Measurements from ENCODE around the gene RNU6-9. TPM values are rescaled to one million over a fixed set of nuclear protein-coding genes. Genes with fewer than 3 reads are reported as not detected.

RNU6-9 gene
- total and polyA plus RNA-seq, 2 donors (not counting 1 experiment from before 2014, with no cell fraction given), result not detected

- ATAC-seq (ENCODE audit: low read depth) (no peak), DNase-seq (peak; percentile 23)
- Mint-ChIP-seq H3K27me3 (no peaks in the 10 kb centered on the region), H3K27ac (no peak overlapping the region), H3K4me3 (no peak overlapping the region), H3K9me3 (ENCODE audit: insufficient read depth) (no peaks in the 10 kb centered on the region), H3K4me1 (peaks cover 24% of the 10 kb centered on the region)
- POLR2A ChIA-PET, result interaction anchor here (0.6 to 1.3 kb wide), 3 partner anchors 10 to 921 kb away, joined by 3 to 12 read pairs (median 4); no protein-coding TSS in a partner anchor
- H3K27ac ChIP-seq (ENCODE audit: low read length in 2 of 2), result no peak overlapping the region
- H3K4me2 ChIP-seq (replicated peaks; ENCODE audit: low read depth, low read length, poor library complexity, severe bottlenecking), result no peak overlapping the region
- peaks cover 32% of the 10 kb centered on the region for H3K79me2 ChIP-seq (ENCODE audit: control insufficient read depth, insufficient read depth, low read length)
- H3K4me3 ChIP-seq (ENCODE audit: control extremely low read depth in 1 of 5, extremely low read depth in 1 of 5, insufficient read depth in 1 of 5, low read depth in 2 of 5, low read length in 4 of 5), result no peak overlapping the region
- intact Hi-C loops (cut with micrococcal nuclease), result no loop called here
- H3K9me3 ChIP-seq (ENCODE audit: control extremely low read depth in 1 of 3, control insufficient read depth in 2 of 3, insufficient read depth in 1 of 3, low read length in 2 of 3), result no peaks in the 10 kb centered on the region
- H3K36me3 ChIP-seq (replicated peaks in 1 of 2; ENCODE audit: control extremely low read depth in 1 of 2, control insufficient read depth in 1 of 2, extremely low read depth in 1 of 2, insufficient read depth in 2 of 2, low read length in 1 of 2), result peaks cover 0 to 61% of the 10 kb centered on the region in 2 experiments
- no peak for TF ChIP-seq CTCF (IDR thresholded peaks at IDR 0.05)
- TF ChIP-seq EZH2 (IDR thresholded peaks at IDR 0.05; ENCODE audit: borderline replicate concordance, insufficient read depth, low read depth, low read length, poor library complexity, severe bottlenecking), result no peak
- 92% methylated on average over 31 of the region's 32 CpGs for WGBS (ENCODE audit: insufficient coverage)
- CTCF ChIA-PET, result no interaction called here
- H3K27me3 ChIP-seq (replicated peaks in 1 of 4; ENCODE audit: control extremely low read depth in 1 of 4, control insufficient read depth in 3 of 4, insufficient read depth in 4 of 4, low read length in 3 of 4), result no peaks in the 10 kb centered on the region
- H3K4me1 ChIP-seq (ENCODE audit: control insufficient read depth in 2 of 2, insufficient read depth in 2 of 2, low read length in 2 of 2), result peaks cover 0 to 12% of the 10 kb centered on the region in 2 donors
- H2AFZ ChIP-seq (ENCODE audit: insufficient read depth, low read depth, low read length, poor library complexity, severe bottlenecking), result no peak overlapping the region
- H4K20me1 ChIP-seq (ENCODE audit: control insufficient read depth, insufficient read depth, low read length, poor library complexity, severe bottlenecking), result peaks cover 63% of the 10 kb centered on the region
- no peak overlapping the region for H3K9ac ChIP-seq (ENCODE audit: low read length)
Measured at GRCh38 chr19:899336-900042, 6.2 kb downstream of the RNU6-9 start.

- Mint-ChIP-seq H3K4me1 (peaks cover 27% of the 10 kb centered on the region), H3K4me3 (no peak overlapping the region), H3K9me3 (ENCODE audit: insufficient read depth) (no peaks in the 10 kb centered on the region), H3K27me3 (no peaks in the 10 kb centered on the region), H3K27ac (no peak overlapping the region)
- Histone ChIP-seq H3K27ac (ENCODE audit: low read length in 2 of 2) (peak overlapping the region in 1 of 2 donors; percentile 43), H3K27me3 (replicated peaks in 1 of 4; ENCODE audit: control extremely low read depth in 1 of 4, control insufficient read depth in 3 of 4, insufficient read depth in 4 of 4, low read length in 3 of 4) (no peaks in the 10 kb centered on the region), H3K79me2 (ENCODE audit: control insufficient read depth, insufficient read depth, low read length) (peaks cover 37% of the 10 kb centered on the region), H4K20me1 (ENCODE audit: control insufficient read depth, insufficient read depth, low read length, poor library complexity, severe bottlenecking) (peaks cover 66% of the 10 kb centered on the region), H3K4me2 (replicated peaks; ENCODE audit: low read depth, low read length, poor library complexity, severe bottlenecking) (no peak overlapping the region), H3K36me3 (replicated peaks in 1 of 2; ENCODE audit: control extremely low read depth in 1 of 2, control insufficient read depth in 1 of 2, extremely low read depth in 1 of 2, insufficient read depth in 2 of 2, low read length in 1 of 2) (peaks cover 0 to 63% of the 10 kb centered on the region in 2 experiments), H3K4me3 (ENCODE audit: control extremely low read depth in 1 of 5, extremely low read depth in 1 of 5, insufficient read depth in 1 of 5, low read depth in 2 of 5, low read length in 4 of 5) (no peak overlapping the region), H2AFZ (ENCODE audit: insufficient read depth, low read depth, low read length, poor library complexity, severe bottlenecking) (no peak overlapping the region), H3K9ac (ENCODE audit: low read length) (no peak overlapping the region), H3K4me1 (ENCODE audit: control insufficient read depth in 2 of 2, insufficient read depth in 2 of 2, low read length in 2 of 2) (peaks cover 0 to 12% of the 10 kb centered on the region in 2 donors), H3K9me3 (ENCODE audit: control extremely low read depth in 1 of 3, control insufficient read depth in 2 of 3, insufficient read depth in 1 of 3, low read length in 2 of 3) (no peaks in the 10 kb centered on the region)
- POLR2A ChIA-PET, result interaction anchor here (1.3 kb wide), 1 partner anchor 10 kb away, joined by 4 read pairs; no protein-coding TSS in a partner anchor
- no peak for ATAC-seq (ENCODE audit: low read depth)
- DNase-seq, result peak; percentile 32
- 87% methylated on average over 8 of the region's 15 CpGs for WGBS (ENCODE audit: insufficient coverage)
- CTCF ChIA-PET, result no interaction called here
- no peak for TF ChIP-seq EZH2 (IDR thresholded peaks at IDR 0.05; ENCODE audit: borderline replicate concordance, insufficient read depth, low read depth, low read length, poor library complexity, severe bottlenecking)
- no peak for TF ChIP-seq CTCF (IDR thresholded peaks at IDR 0.05)
- intact Hi-C loops (cut with micrococcal nuclease), result no loop called here
Measured at GRCh38 chr19:900043-900301, 6.7 kb downstream of the RNU6-9 start.

Measured in B cell (primary cell).